Activated CD4-positive, CD25-positive, alpha-beta regulatory T cell (primary cell): ENCODE data around the gene SPTBN4.
A peak's percentile ranks its signal among the peaks of the same experiment; 100 is the strongest.
"Not testable (repeated sequence)": the region's sequence is repeated elsewhere in the genome, so short reads cannot be mapped to it uniquely, and the experiment has no call there.

Experiments used
- DNase-seq, 4 experiments: peaks; one replicate each; lab custom pipeline; 2025; lab: John Stamatoyannopoulos, UW

SPTBN4 gene

DNA sequence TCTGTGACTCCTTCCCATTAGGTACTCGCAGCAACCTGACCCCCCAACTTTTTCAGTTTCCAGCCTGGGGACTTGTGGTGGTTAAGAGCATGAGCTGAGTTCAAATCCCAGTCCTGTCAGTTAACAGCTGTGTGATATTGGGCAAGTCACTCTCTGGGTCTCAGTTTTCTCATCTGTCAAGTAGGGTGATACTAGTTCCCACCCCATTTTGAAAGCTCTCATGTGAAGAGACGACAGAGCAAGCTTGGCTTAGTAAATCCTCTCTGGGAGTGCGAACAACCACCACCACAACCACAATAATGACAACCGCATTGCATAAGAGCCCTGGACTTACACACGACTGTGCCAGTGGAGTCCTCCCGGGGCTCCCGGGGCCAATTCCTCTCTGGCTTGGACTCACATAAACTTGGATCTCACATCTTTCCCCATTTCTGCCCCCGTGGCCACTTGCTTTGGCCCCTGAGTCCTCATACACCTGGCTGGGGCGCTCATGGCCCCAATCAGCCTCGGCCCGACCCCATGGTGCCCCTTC is 1.7 kb upstream of the SPTBN4 start:
- no peak for DNase-seq

DNA sequence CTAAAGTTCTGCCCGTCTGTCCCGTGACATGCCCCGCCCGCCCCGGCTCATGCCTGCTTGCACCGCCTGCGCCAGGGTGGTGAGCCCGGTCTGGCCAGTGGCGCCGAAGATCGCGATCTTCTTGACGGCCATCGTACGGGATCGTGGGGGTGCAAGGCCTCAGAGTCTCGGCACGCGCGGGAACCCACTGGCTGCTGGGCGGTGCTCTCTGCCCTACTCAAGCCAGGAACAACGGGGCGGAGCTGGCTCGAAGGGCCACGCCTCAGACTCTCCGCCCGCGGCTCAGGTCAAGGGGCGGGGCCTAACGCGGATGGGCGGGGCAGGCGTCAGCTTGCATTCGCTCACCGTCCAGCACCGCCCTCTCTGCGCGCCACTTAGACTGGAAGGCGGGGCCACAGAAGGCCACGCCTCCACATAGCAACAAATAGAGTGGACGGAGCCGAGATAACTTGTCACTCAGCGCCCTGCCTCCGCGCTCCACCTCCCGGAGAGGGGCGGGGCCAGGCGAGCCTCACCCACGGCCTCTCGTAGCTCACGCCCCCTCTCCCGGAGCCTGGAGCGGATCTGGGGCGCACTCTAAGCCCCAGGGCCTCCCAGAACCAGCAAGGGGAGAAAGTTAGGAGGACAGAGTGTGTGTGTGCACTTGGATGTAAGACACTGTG is 1.1 kb upstream of the SPTBN4 start, which contains the start of gene BLVRB:
Gene BLVRB (minus strand): TSS at position 189 of the 662 bp plus-strand sequence. CDS start 57 bp downstream, at position 132.
- DNase-seq, result peak; percentile 97 to 99 (median 98)

DNA sequence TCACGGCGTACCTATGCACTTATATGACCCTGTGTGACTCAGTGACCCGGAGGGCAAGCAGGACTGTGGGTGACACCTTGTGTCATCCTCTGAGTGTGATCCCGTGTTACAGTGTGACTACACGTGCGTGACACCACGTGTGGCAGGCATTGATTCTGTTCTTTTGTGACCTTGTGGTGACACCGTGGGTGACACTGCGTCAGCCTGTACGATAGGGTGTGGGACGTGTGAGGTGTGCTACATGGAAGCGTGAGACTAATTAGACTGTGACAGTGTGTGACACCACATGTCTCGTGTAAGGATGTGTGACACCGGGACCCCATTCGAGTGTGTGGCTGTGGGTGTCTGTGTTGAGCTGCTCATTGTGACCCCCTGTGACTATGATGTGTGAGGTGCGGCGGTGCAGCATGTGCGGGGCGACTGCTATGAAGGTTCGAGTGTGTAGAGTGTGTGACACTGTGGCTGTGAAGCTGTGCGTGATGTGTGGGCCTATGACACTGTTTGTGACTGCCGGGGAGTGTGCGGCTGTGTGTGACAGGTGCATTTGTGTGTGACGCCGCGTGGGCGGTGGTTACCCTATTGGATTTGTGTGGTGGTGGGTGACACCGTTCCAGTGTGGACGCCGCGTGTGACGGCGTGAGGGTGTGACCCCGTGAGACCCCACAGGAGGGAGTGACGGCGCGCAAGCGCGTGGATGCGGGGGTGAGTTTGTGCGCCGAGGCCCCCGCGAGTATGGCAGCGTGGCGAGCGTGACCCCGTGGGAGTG is 399 bp upstream of the SPTBN4 start:
- peak in 3 of 4 experiments; percentile 52 to 68 (median 63) for DNase-seq

DNA sequence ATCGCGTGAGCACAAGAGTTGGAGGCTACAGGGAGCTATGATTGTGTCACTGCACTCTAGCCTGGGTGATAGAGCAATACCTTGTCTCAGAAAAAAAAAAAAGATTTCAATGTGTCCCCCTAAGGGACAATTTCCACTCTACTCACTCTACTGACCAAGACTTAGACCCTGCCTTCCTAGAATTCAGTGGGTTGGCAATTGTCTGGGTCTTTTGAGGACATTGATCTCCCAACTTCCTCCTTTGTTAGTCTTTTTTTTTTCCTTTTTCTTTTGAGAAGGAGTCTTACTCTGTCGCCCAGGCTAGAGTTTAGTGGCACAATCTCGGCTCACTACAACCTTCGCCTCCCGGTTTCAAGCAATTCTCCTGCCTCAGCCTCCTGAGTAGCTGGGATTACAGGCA is 2.2 kb downstream of the SPTBN4 start:
- DNase-seq, result no peak

DNA sequence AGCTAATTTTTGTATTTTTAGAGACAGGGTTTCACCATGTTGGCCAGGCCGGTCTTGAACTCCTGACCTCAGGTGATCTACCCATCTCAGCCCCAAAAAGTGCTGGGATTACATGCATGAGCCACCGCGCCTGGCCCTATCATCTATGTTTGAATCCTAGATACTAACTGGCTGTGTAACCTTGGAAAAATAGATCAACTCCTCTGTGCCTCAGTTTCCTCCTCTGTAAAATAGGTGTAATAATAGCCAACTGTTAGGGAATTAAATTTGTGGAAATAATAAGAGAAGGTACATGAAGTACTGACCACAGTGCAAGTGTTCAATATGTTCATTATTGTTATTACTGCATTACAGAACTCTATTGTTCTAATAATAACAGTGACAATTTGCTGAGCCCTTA is 4.3 kb downstream of the SPTBN4 start:
- DNase-seq, result no peak

DNA sequence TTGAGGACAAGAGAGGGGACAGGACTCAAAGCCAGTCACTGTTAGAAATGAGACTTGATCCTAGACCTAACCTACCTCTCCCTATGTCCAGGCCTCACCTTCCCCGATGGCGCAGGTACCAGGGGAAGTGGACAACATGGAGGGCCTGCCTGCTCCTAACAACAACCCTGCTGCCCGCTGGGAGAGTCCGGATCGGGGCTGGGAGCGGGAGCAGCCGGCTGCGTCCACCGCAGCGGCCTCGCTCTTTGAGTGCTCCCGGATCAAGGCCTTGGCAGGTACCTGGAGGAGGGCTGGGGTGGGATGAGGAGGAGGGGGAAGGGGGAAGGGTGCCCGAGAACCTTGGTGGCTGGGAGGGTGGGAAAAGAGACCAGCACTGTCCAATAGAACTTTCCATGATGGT is 5.7 kb downstream of the SPTBN4 start:
- DNase-seq, result no peak

DNA sequence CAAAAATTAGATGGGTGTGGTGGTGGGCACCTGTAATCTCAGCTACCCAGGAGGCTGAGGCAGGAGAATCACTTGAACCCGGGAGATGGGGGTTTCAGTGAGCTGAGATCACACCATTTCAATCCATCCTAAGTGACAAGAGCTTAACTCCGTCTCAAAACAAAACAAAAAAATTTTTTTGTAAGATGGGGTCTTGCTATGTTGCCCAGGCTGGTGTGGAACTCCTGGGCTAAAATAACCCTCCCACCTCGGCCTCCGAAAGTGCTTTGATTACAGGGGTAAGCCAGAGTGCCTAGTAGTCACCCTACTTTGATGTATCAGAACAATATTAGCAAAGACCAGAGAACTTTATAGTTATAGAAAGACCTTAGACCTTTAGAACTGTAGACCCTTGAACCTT is 7.9 kb downstream of the SPTBN4 start:
- no peak for DNase-seq

DNA sequence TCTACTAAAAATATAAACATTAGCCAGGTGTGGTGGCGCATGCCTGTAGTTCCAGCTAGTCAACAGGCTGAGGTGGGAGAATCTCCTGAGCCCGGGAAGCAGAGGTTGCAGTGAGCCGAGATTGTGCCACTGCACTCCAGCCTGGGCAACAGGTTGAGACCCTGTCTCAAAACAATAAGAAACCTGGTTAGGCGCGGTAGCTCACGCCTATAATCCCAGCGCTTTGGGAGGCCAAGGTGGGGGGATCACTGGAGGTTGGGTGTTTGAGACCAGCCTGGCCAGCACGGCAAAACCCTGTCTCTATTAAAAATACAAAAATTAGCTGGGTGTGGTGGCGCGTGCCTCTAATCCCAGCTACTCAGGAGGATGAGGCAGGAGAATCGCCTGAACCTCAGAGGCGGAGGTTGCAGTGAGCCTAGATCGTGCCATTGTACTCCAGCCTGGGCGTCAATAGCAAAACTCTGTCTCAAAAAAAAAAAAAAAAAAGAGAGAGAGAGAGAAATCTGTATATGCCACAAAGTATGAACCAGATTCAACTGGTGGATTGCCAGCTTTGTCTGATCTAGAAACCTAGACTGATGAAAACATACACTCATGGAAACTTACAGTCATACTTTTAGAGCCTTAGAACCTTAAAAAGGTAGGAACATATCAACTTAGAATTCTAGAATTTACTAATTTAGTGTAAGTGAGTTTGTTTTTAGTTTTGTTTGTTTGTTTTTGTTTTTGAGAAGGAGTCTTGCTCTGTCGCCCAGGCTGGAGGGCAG is 9.3 kb downstream of the SPTBN4 start:
- not testable (repeated sequence) for DNase-seq

DNA sequence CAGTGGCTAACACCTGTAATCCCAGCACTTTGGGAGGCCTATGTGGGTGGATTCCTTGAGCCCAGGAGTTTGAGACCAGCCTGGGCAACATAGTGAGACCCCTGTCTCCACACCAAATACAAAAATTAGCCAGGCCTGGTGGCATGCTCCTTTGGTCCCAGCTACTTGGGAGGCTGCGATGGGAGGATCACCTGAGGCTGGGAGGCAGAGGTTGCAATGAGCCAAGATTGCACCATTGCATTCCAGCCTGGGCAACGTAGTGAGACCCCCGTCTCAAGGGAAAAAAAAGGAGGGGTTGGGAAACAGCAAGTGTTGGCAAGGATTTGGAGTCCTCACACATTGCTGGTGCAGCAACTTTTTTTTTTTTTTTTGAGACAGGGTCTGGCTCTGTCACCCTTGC is 19.2 kb downstream of the SPTBN4 start:
- DNase-seq, result no peak

DNA sequence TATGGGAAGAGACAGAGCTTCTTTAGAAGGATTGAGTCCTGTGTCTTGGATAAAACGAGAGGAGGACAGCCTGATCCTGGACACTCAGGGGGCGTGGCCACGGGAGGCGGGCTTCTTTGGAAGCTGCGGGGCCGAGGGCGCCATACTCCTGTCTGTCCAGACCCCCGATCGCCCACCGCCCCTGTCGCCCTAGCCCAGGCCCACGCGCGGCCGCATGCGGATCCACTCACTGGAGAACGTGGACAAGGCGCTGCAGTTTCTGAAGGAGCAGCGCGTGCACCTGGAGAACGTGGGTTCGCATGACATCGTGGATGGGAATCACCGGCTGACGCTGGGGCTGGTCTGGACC is 23.1 kb downstream of the SPTBN4 start:
- DNase-seq, result no peak

DNA sequence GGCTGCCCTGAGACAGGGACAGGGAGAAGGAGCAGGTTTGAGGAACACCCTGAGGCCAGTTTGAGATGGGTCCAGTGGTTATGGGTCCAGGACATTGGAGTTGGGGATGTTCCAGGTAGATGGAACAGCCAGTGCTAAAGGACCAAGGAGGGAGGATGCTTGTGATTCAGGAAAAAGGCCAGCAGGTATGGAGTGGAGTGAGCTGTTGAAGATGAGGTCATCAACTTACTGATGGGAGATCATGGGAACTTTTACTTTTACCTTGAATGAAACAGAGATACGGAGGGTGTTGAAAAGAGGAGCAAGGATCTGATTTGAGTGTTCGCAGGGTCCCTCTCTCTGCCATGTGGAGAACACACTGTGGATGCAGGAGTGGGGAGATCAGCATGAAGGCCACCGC is 25.5 kb downstream of the SPTBN4 start:
- no peak for DNase-seq

DNA sequence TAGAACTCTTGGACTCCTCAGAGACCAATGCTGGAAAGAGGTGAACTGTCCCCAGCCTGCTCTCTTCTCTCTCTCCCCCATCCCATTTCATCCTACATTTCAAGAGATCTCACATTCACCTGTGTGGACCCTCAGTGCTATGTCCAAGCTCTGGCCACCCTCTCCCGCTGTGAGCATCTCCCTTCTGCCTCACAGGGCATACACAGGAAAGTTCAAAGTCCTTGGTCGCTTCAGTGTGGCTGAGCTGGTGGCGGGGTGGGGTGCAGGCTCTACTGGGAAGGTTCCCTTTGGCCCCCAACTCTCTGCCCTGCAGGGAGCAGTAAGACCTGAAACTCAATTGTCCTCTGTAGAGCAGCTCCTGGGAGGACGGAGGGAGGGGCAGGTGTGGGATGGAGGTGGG is 27.0 kb downstream of the SPTBN4 start:
- DNase-seq, result no peak

DNA sequence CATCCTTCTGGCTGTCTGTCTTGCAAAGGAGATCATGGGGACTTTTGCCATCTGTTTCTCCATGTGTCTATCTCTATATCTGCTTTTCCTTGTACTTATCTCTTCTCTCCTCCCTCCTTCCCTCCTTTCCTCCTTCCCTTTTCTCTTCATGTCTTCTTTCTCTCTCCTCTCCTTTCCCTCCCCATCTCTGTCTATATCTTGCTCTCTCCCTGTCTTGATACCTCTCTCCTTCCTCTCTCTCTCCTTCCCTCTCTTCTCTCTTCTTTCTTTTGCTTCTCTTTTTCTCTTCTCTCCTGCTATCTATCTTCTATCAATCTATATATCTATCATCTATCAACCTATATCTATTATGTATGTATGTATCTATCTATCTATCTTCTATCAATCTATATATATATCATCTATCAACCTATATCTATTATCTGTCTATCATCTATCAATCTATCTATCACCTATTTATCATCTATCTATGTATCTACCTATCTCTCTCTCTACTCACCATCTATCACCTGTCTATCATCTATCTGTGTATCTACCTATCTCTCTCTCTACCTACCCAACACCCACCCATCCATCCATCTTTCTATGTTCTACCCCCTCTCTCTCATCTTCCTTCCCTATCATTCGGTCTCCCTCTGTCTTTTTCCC is 27.5 kb downstream of the SPTBN4 start:
- no peak for DNase-seq

DNA sequence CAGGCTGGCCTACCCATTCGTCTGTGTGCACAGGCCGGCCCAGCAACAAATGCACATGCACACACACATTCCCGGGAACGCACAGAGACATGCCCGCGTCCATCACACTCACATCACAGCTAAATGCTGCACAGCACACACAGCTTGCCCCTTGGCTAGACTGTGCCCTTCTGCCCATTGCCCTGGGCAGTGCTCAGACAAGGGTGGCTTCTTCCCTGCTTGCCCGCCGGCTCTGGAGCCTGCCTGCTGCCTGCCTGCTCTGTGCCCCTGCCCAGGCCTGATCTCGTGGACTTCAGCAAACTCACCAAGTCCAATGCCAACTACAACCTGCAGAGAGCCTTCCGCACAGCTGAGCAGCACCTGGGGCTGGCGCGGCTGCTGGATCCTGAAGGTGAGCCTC is 30.4 kb downstream of the SPTBN4 start:
- no peak for DNase-seq

DNA sequence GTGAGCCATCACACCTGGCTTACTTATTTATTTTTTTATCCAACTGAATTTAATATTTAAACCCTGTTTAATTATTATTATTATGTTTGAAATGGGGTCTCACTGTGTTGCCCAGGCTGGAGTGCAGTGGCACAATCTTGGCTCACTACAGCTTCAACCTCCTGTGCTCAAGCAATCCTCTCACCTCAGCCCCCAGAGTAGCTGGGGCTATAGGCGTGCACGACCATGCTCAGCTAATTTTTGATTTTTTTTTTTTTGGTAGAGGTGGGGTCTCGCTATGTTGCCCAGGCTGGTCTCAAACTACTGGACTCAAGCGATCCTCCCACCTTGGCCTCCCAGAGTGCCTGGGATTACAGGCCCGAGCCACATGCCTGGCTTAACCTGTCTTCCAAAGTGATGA is 32.5 kb downstream of the SPTBN4 start:
- DNase-seq, result no peak

DNA sequence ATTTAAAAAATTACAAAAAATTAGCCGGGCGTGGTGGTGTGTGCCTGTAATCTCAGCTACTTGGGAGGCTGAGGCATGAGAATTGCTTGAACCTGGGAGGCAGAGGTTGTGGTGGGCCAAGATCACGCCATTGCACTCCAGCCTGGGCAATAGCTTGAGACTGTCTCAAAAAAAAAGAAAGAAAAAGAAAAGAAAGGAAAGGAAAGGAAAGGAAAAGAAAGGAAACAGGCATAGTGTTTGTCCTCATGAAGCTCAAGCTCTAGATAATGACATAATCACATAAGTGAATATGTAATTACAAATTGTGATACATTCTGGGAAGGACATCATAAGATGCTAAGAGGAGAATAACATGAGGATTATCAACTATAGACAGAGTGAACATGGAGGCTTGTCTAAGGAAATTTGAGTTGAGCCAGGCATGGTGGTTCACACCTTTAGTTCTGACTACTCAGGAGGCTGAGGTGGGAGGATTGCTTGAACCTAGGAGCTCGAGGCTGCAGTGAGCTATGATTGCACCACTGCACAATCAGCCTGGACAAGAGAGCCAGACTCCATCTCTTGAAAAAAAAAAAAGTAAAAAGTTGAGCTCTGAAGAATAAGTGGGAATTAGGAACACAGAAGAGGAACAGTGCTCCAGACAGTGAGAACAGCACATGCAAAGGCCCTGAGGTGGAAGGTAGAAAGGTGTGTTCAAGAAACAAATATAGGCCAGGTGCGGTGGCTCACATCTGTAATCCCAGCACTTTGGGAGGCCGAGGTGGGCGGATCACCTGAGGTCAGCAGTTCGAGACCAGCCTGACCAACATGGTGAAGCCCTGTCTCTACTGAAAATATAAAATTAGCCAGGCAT is 34.1 kb downstream of the SPTBN4 start:
- DNase-seq, result not testable (repeated sequence)

DNA sequence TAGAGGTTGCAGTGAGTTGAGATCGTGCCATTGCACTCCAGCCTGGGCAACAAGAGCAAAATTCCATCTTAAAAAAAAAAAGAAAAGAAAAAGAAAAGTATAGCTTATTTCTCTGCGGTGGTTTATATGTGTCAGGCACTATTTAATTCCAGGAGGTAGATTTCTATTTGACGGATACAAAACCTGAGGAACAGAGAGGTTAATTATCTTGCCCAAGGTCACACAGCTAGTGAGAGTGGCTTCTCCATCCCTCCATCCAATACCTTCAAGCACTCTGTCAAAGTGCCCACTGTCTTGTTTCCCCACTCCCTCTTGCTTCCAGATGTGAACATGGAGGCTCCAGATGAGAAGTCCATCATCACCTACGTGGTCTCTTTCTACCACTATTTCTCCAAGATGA is 34.8 kb downstream of the SPTBN4 start:
- no peak for DNase-seq

DNA sequence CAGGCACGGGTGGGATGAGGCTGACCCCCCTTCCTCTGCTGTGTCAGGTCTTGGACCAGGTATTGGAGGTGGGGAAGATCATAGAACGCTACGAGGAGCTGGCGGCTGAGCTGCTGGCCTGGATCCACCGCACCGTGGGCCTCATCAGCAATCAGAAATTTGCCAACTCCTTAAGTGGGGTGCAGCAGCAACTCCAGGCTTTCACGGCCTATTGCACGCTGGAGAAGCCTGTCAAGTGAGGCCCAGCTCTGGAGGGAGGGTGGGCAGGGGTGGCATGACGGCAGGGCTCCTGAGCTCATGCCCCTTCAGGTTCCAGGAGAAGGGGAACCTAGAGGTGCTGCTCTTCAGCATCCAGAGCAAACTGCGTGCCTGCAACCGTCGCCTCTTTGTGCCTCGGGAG is 35.3 kb downstream of the SPTBN4 start:
- no peak for DNase-seq

DNA sequence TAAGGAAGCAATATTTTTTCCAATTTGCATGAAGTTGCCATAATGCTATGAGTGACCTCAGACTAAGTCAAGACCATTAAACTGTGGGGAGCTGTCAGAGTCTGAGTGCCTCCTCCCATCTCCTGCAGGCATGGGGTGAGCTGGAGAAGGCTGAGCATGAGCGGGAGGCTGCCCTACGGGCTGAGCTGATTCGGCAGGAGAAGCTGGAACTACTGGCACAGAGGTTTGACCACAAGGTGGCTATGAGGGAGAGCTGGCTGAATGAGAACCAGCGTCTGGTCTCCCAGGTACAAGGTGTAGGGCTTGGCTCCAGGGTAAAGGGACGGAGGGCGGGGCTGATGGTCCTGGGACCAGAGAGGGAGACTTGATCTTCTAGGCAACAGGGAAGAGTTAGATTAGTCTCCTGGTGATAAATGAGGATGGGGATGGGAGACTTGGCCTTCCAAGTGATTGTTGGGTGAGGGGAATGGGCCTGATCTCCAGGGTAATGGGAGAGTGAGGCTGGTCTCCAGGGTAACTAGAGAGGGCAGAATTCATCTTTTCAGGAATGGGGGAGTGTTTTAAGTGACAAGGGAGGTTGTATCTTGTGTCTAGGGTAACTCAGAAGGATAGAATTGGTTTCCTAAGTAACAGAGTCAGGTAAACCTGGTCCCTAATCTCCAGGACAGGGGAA is 36.0 kb downstream of the SPTBN4 start:
- no peak for DNase-seq

DNA sequence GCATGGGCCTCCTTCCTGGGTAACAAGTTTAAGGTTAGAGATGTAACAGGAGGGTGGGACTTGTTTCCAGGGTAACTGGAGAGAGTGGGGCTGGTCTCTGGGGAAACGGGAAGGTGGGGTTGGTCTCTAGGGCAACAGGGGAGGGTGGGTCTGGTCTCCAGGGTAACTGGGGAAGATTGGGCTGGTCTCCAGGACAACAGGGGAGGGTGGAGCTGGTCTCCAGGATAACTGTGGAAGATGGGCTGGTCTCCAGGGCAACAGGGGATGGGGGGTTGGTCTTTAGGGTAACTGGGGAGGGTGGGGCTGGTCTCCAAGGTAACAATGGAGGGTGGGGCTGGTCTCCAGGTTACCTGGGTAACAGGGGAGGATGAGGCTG is 36.5 kb downstream of the SPTBN4 start:
- DNase-seq, result no peak

DNA sequence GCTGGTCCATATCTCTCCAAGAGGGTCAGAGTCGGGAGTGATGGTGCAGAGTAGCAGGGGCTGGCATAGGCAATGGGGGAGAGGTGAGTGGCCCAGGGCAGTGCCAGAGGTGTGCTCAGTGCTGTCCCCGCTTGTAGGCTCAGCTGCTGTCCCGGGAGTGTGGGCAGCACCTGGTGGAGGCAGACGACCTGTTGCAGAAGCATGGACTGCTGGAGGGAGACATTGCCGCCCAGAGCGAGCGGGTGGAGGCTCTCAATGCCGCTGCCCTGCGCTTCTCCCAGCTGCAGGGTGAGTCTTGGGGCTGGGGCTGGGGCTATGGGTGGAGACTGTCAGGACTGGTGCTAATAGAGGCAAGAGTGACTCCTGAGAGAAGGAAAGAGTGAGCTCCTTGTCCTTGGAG is 39.3 kb downstream of the SPTBN4 start:
- DNase-seq, result no peak
